ENCODE measurements around the gene CELSR2.
"Not testable (repeated sequence)": the region's sequence is repeated elsewhere in the genome, so short reads cannot be mapped to it uniquely, and the experiment has no call there.

CELSR2 gene

GRCh38 chr1:109280862-109281261, 31.5 kb downstream of the CELSR2 start:
- no peak for DNase-seq (ENCODE audit: low spot score)

GRCh38 chr1:109281680-109282496, 32.5 kb downstream of the CELSR2 start:
- DNase-seq (ENCODE audit: low spot score): no peak

- no peak for DNase-seq (ENCODE audit: low spot score)
These were observed 33.2 kb downstream of the CELSR2 start for GRCh38 chr1:109282497-109282951.

- DNase-seq (ENCODE audit: low spot score): peak; percentile 98
These were observed 33.8 kb downstream of the CELSR2 start, which contains the start of gene PSRC1 for GRCh38 chr1:109282952-109283747. Gene PSRC1, minus strand, starts transcription at chr1:109283145.

GRCh38 chr1:109283748-109284600, 34.6 kb downstream of the CELSR2 start:
- DNase-seq (ENCODE audit: low spot score): no peak

- DNase-seq (ENCODE audit: low spot score): not testable (repeated sequence)
These were observed 37.4 kb downstream of the CELSR2 start for GRCh38 chr1:109286762-109287161.

GRCh38 chr1:109290137-109290536, 40.8 kb downstream of the CELSR2 start:
- DNase-seq (ENCODE audit: low spot score): no peak

- no peak for DNase-seq (ENCODE audit: low spot score)
These were observed 41.7 kb downstream of the CELSR2 start for GRCh38 chr1:109290998-109291397.

GRCh38 chr1:109292364-109292763, 43.0 kb downstream of the CELSR2 start:
- DNase-seq (ENCODE audit: low spot score): no peak

- peak; percentile 69 for DNase-seq (ENCODE audit: low spot score)
These were observed 43.7 kb downstream of the CELSR2 start for GRCh38 chr1:109293026-109293425.

- DNase-seq (ENCODE audit: low spot score): no peak
These were observed 45.1 kb downstream of the CELSR2 start for GRCh38 chr1:109294481-109294880.

- no peak for DNase-seq (ENCODE audit: low spot score)
These were observed 46.5 kb downstream of the CELSR2 start for GRCh38 chr1:109295712-109296415.

- DNase-seq (ENCODE audit: low spot score): no peak
These were observed 47.4 kb downstream of the CELSR2 start for GRCh38 chr1:109296782-109297181.

GRCh38 chr1:109298666-109299557, 49.6 kb downstream of the CELSR2 start:
- DNase-seq (ENCODE audit: low spot score): peak; percentile 83

- DNase-seq (ENCODE audit: low spot score): peak; percentile 97
These were observed 50.4 kb downstream of the CELSR2 start for GRCh38 chr1:109299558-109300343.

- no peak for DNase-seq (ENCODE audit: low spot score)
These were observed 51.4 kb downstream of the CELSR2 start for GRCh38 chr1:109300650-109301151.

GRCh38 chr1:109301874-109302273, 52.5 kb downstream of the CELSR2 start:
- no peak for DNase-seq (ENCODE audit: low spot score)

GRCh38 chr1:109304226-109304920, 55.0 kb downstream of the CELSR2 start:
- DNase-seq (ENCODE audit: low spot score): peak; percentile 95

GRCh38 chr1:109305991-109306390, 56.7 kb downstream of the CELSR2 start:
- DNase-seq (ENCODE audit: low spot score): not testable (repeated sequence)
